HG03039 (cell line): ENCODE results near the gene FAAP20.

ENCODE experiments used
- ATAC-seq: cut with Tn5 transposase; IDR thresholded peaks from one replicate; pipeline ENCODE4 v1.9.1; 2021; ENCODE audit warnings: mild to moderate bottlenecking, moderate library complexity; ENCODE audit not compliant: unreplicated experiment

Gene FAAP20

DNA sequence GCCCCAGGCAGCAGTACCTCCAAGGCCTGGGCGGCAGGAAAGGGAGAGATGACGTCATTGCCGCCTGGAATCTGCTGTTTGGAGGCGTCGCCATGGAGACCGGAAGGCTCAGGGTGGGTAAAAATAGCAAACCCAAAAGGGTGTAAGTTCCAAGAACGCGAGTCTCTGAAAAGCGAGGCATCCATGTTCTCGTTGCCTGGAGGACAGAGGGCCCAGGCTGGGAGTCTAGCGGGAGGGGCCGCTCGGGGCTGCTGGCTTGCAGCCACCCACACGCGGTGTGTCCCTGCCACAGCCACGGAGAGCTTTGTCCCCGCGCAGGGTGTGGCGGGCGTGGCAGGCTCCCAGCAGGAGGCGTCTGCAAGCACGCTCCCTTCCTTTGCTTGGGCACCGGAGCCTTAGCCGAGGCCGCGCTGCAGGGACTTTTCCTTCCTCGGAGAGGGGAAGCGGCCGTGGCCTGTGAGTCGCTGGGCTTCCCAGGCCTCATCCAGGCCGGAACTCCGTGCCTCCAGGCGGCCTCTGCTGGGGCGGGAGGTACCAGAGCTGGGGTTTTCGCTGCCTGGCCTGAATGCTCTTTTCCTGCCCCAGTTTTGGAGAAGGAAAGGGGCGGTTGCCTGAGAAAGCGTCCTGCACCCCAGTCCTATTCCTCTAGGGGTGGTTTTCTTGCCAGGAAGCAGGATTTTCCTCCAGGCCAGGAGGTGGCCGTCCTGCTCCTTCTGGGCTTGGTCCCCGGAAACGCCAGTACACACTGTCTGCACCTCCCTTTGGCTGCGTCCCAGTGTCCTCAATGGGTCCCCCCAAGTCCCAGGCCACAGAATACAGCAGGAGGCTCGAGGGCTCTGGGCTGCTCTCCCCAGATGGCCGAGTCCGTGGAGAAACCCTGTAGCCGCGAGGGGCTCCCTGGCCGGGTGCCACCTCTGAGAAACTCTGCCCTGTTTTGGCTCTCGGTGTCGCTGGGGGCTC is 18.2 kb upstream of the FAAP20 start:
- no peak for ATAC-seq

DNA sequence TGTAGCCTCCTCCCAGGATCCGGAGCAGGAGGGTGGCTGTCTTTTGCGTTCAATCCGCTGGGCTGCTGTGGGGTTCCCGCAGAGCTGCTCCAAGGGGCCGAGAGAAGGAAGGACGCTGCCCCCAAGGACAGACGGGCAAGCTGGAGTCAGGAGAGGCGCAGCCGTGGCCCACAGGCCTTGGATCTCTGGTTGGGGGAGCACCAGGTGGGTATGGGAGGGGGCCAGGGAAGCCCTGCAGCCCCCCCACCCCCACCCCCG is 17.6 kb upstream of the FAAP20 start:
- no peak for ATAC-seq

DNA sequence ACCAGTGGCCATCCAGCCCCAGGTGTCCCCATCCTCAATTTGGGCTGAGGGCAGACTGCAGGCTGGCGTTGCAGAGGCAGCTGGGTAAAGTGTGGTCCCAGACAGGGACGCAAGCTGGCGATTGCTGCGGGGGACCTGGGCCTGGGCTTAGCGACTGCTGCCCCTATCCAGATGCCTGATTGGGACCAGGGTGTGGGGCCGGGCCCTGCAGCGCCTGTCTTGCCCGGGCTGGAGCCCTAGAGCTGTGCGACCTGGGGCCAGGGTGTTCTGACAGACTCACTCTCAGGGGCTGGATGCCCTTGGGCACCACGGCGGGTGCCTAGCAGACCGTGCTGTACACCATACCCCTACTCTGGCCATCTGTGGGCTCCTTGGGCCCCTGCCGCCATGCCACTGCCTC is 16.2 kb upstream of the FAAP20 start:
- ATAC-seq: no peak

DNA sequence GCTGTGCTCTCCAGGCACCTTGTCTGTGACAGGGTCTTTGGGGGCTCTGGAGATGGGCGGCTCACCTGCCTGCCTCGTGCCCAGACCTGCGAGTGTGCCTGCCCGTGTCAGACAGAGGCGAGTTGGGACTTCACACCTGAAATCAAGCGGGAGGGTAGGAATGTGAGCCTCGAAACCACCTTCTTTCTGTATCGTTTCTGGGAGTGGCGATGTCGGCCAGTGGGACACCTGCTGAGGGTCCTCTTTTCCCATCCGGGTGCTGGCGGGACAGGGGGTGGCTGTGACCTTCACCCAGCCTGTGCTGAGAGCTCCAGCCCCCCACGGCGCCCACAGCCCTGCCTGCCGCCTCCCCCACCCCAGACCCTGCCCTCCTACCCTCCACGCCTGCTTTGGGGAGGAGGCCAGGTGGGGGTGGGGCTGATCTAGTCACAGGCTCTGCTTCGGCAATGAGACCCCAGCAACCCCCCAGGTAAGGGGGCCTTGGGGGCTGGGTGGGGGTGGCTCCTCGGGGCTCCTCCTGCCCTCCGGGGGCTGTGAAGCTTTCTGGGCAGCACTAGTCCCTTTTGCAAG is 15.6 kb upstream of the FAAP20 start:
- ATAC-seq: no peak

DNA sequence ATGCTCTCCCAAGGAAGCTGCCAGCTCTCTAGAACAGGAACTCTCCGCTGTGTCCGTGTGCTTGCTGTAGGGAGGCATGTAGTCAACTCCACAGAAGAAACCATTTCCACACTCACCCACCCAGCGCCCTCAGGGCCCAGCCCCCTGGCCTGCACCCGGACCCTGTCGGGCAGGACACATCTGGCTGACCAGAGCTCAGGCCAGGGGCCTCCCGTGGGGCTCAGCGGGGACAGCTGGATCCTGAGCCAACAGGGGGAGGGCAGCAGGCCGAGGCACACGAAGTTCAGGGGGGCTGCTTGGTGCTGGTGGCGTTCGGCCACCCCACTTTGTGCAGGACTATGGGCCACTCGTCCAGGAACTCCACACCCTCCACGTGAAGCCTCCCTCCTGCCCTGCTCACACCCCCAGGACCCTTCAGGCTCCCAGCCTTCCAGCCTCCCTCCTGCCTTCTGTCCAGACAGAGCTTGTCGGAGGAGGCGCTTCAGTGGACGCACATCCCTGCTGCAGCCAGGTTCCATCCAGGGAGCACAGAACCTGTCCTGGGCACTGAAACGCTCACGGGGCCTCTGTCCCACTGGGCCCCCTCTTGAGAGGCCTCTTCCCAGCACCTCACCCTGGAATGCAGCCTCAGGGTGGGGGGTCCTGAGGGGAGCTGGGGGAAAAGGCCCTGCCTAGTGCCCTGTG is 15.0 kb upstream of the FAAP20 start:
- ATAC-seq: no peak

DNA sequence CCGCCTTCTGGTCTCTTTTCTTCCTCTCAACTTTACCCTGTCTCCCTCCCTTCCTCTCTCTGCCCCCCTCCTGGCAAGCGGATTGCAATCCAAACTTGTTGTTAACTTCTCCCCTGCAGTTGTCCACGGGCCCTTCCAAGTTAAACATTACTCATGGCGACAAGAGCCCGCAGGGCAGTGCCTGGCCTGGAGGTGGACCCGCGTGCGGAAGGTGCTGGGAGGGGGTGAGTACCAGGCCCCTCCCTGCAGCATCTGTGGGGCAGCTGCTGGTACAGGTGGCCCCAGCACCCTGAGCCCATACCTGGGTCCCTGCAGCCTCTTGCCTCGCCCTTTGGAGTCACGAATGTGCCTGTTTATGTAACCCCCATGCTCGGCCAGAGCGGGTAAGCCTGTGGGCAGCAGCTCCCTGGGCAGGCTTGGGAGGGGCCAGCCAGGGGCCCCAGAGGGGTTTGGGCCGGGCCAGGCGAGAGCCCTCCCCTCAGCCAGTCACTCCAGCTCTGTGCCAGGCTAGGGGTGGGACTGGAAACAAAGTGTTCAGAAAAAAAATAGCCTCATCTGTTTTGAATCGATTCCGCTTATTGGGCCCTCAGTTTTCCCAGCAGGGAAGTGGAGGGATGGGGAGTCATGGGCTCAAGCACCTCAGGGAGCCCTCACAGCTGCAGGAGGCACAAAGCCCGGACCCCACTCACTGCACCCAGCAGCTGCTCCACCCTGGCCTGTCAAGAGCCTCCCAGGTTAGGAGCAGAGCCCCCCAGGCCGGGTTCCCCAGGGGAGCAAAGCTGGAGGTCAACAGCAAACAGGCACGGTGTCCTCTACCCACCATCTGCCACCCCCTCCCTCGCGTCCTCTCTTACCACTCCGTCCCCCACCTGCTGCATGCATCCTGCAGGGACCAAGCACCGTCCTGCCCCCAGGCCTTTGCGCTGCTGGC is 14.0 kb upstream of the FAAP20 start:
- no peak for ATAC-seq

DNA sequence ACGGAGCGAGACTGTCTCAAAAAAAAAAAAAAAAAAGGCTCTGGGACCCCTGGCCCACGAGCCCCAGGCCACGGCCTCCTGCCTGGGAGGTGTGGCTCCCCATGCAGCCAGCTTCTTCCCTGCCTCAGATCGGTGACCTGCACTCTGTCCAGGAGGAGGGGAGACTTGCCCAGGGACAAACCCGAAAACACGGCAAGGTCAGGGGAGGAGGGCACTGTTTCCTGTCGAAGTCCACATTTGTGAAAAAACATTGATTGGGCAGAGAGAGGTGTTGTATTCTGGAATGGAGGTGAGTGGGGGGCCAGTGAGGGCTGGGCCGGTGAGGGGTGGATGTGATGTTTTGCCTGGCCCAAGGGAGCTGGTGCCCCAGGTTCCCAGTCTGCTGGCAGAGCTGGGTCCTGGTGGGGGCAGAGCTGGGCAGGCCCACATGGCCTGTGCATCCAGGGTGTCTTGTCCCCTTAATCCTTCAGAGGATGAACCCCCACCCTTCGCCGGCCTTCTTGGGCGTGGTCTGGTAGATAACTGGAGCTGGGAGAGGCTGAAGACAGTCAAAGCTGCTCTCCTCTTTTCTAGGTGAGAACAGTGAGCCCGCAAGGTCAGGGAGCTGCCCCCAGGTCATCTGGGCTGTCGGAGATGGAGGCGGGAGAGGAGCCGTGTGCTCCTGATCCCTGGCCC is 12.4 kb upstream of the FAAP20 start:
- no peak for ATAC-seq

DNA sequence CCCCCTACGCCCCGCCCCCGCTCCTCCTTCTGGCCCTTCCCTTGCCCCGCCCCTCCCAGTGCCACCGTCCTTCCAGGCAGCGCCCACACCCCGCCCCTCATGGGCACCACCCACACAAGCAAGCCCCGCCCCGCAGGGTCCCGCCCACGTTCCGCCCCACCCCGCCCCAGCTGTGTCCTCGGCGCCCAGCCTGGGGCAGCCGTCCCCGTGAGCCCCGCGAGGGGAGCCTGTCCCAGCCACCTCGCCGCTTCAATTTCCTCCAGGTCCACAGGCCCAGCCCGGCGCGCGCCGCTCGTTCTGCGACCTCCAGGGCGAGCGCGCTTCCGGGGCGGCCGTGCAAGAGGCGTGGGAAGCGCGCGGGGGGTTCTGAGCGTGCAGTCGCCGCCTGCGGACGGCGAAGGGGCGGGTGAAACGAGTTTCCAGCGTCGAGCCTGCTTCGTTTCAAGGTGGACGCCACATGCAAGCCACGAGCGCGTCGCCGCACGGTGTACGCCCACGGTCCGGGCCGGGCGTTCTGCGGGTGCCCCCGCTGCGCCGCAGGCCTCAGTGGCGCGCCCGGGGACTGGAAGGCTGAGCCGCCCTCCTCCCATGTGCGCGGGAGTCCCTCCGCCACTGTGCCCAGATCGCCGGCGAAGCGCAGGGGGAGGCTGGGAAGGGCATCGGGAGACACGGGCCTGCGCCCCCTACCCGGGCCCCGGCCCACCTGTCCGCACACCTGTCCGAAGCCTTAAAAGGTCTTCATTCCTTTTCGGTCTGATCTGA is 10.8 kb upstream of the FAAP20 start:
- ATAC-seq: peak; percentile 63

DNA sequence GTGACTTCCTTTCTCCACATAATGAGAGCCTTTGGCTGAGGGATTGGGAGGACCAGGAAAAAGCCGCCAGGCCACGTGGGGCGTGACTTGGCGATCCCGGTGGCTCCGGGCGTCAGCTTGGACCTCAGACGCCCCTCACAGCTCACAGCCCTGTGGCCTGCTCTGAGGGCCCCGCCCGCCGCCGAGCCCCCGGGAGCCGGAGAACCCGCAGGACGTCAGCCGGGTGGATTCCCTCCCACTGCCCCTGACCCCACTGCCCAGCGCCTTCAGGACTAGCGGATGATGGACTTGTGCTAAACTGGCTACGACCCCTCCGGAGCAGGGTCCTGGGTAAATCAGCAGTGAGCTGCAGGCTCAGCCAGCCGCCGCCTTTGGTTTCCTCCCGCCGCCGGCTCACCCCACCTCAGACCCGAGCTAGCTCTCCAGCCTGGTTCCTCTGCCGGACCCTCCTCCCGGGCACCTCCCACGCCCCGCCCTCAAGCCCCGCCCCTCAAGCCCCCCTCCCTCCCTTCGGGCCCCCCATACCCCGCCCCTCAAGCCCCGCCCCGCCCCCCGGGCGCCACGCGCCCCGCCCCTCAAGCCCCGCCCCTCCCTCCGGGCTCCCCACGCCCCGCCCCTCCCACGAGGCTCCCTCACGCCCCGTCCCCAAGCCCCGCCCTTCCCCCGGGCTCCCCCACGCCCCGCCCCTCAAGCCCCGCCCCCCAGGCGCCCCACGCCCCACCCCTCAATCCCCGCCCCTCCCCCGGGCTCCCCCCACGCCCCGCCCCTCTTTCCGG is 10.0 kb upstream of the FAAP20 start:
- ATAC-seq: no peak

DNA sequence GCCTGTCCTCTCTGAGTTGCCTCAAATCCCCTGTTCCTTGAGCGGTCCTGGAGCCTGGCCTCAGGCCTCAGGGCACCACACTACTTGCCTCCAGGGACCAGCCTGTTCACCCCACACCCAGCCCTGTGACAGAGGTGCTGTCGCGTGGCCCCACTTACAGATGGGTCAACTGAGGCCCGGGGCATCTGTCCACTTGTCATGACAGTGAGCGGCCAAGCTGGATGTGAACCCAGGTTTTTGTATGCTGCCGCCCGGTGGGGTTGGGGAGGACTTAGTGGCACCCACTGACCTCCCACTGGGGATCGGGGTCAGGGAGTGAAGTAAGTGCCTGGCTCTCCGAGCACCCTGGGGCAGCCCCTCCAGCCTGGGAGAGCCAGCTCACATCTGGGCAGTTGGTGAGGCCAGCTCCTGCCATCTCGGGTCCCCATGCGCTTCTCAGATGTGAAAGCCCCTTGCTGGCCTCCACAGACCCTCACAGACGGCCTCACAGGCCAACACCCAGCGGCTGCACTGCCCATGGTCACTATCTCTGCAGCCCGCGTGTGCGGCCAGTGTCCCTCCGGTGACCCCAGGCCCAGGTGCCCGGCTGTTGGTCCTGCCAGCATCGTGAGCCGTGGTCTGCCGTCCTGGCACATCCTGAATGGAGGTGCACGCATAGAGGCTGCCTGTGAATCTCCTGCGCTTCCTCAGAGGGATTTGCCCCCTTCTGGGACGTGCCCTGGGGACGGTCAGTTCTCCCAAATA is 9.3 kb upstream of the FAAP20 start:
- ATAC-seq: no peak

DNA sequence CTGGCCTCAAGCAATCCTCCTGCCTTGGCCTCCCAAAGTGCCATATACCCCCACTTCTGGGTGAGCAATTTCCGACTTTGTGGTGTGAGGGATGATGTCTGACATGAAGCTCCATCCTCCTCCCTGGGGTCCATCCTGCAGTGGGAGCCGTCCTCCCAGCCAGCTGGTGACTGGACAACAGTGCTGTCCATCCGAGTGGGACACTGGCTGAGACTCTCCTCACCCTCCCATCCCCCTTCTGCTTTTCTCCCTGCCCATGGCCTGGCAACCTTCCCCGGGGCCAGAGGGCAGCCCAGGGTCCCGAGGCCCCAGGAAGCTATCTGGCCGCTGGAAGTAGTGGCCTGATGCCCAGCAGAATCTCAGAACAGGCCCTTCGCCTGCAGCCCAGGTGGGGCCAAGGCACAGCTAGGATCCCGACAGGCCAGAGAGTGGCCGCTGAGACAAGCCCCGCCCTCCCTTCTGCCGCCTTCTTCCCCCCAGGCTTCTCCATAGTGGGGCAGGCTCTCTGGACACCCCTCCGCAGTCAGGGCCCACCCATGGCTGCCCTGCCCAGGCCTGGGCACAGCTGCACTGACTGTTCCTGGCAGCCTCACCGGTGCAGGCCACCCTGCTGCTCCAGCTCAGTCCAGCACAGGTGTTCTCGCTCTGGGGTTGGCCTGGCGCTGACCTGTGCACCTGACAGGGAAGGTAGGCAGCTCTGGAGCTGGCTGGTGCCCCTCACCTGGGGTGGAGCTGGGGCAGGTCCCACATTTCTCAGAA is 8.4 kb upstream of the FAAP20 start:
- no peak for ATAC-seq

DNA sequence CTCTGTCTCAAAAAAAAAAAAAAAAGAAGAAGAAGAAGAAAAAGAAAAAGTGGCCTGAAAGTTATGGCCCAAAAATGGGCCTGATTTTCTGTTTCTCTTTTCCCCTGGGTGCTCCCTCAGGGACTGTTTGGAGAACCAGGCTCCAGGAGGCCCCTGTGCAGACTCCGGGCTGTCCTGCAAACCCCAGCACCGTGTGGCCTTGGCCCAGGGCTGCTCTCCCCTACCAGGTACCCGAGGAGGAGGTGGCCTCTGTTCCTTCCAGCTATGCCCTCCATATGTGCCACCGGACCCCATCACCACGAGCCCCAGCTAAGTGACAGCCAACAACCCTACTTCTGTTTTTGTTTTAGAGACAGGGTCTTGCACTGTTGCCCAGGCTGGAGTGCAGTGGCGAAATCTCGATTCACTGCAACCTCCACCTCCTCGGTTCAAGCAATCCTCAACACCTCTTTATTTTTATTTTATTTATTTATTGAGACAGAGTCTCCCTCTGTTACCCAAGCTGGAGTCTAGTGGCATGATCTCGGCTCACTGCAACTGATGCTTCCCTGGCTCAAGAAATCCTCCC is 7.5 kb upstream of the FAAP20 start:
- no peak for ATAC-seq

DNA sequence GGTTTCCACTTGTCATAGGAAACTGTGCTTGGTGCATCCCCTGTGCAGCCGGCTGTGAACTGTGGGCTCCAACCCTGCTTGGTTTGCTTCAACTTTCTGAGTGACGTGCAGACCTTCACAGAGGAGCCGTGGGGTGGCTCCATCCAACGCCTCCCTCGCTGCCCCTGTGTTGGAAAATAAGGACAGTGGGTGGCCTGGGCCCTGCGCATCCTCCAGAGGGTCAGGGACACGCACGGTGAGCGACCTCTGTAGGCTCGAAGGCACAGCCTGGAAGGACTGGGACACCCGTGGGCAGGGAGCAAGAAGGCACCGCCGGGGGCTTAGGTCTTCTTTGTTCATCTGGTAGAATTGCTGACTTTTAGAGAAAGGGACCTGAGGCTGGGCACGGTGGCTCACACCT is 6.5 kb upstream of the FAAP20 start:
- ATAC-seq: no peak

DNA sequence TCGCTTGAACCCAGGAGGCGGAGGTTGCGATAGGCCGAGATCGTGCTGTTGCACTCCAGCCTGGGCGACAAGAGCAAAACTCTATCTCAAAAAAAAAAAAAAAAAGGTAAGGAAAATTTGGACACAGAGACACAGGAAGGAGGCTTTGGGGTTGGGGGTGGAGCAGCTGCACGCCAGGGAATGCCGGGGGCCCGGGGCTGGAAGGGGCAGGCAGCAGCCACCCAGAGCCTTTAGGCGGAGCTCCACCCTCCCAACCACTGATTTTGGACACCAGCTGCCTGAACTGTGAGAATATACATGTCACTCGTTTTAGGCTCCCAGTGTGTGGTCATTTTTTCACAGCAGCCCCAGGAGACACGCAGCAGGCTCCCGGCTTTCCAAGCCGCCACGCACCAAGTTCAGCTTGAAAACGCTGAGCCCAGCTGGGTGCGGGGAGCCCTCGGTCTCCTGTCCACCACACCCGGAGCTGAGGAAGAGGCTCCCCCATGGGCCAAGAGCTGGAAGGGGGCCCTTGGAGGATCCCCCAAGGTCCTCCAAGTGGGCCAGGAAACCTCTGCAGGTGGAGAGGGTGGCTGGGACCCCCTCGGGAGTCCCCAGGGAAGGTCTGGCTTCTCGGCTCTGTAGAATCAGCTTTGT is 5.9 kb upstream of the FAAP20 start:
- no peak for ATAC-seq

DNA sequence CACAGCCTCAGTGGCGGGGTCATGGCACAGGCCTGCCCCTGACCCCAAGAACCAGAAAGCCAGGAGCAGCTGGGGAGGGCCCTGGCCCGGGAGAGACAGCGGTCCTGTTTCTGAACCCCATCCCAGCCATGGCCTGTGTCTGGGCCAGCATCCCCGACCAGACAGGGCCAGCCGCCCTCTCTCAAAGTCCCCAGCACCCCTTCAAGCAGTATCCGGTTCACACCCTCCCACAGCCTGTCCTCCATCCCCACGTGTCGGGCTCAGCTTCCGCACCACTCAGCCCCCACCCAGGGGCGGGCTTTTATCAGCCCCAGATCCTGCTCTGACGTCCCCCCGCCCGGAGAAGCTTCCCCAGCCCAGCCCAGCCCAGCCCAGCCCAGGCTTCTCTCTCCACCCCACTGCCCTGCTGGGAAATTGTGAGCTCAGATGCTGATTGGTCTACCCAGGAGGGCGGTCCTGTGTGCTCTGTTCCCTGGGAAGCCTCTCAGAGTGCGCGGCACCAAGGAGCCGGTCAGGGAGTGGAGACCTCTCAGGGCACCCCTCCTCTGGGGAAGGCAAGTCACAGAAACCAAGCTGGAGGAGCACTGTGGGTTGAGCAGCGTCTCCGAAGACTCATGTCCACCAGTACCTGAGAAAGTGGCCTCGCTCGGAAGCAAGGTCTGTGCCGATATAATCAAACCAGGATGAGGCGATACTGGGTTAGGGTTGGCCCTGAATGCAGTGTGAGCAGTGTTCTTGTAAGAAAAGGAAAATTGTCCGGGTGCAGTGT is 4.7 kb upstream of the FAAP20 start:
- ATAC-seq: no peak

DNA sequence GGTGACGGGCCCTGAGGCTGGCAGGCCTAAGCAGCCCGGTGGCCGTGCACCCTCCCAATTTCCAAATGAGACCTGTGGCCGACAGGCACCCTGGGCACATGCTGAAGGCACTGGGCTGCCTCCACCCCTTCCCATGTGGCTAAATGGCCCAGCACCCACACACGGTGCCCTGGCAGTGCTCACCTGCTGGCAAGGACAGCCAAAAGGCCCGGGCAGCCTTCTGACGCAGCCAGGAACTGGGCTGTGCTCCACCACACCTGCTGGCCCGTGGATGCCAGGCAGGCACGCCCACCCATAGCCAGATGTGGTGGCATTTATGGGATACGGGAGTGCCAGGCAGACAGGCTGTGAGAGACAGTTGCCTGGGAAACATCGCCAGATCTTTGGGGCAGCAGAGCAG is 4.0 kb upstream of the FAAP20 start:
- no peak for ATAC-seq
